DND-41 (cell line): Measurements from ENCODE around the gene ITFG1.

Experiments used
- ATAC-seq: fragments of 200-7000 bp; cut with Tn5 transposase; 3 replicates; pipeline ENCODE4 v1.9.1; 2021; ENCODE audit warnings: low read depth; ENCODE audit not compliant: insufficient read depth
- DNase-seq: peaks from one replicate; pipeline ENCODE4 v3.0.0-alpha.2; 2020
- H2AFZ ChIP-seq: 2 replicates; pipeline ENCODE4 v1.6.0; 2012; ENCODE audit warnings: low read depth, low read length
- H3K27ac ChIP-seq: 2 replicates; pipeline ENCODE4 v1.5.1; 2012; ENCODE audit warnings: low read length, inconsistent platforms
- H3K27me3 ChIP-seq: fragments of 200-600 bp; sonication (generic); 2 replicates; pipeline ENCODE4 v1.6.0; 2012; ENCODE audit warnings: low read length, mild to moderate bottlenecking, inconsistent platforms; ENCODE audit not compliant: insufficient read depth, poor library complexity
- H3K36me3 ChIP-seq: 2 replicates; pipeline ENCODE4 v1.5.1; 2012; ENCODE audit warnings: low read length, inconsistent platforms; ENCODE audit not compliant: insufficient read depth
- H3K4me1 ChIP-seq: 2 replicates; pipeline ENCODE4 v1.5.1; 2012; ENCODE audit warnings: mild to moderate bottlenecking, low read length; ENCODE audit not compliant: insufficient read depth
- H3K4me2 ChIP-seq: 2 replicates; pipeline ENCODE4 v1.6.0; 2012; ENCODE audit warnings: mild to moderate bottlenecking, moderate library complexity, low read length, inconsistent platforms; ENCODE audit not compliant: insufficient read depth
- H3K4me3 ChIP-seq, 2 experiments: fragments of 200-600 bp in 1 of 2; shearing (Covaris generic) in 1 of 2; 2 replicates each; pipeline ENCODE4 v1.5.1; 2012 to 2016; ENCODE audit warnings: inconsistent platforms in 2 of 2, low read length in 2 of 2, mild to moderate bottlenecking in 2 of 2, low read depth in 1 of 2, moderate library complexity in 1 of 2
- H3K79me2 ChIP-seq: 2 replicates; pipeline ENCODE4 v1.6.0; 2012; ENCODE audit warnings: low read length, inconsistent platforms; ENCODE audit not compliant: insufficient read depth
- H3K9ac ChIP-seq: 2 replicates; pipeline ENCODE4 v1.6.0; 2012; ENCODE audit warnings: low read depth, mild to moderate bottlenecking, inconsistent platforms, low read length, moderate library complexity
- H3K9me3 ChIP-seq: 2 replicates; pipeline ENCODE4 v1.5.1; 2012; ENCODE audit warnings: low read length, moderate library complexity, mild to moderate bottlenecking, inconsistent platforms; ENCODE audit not compliant: insufficient read depth, severe bottlenecking
- H4K20me1 ChIP-seq: 2 replicates; pipeline ENCODE4 v1.6.0; 2012; ENCODE audit warnings: low read length; ENCODE audit not compliant: insufficient read depth
- EZH2 ChIP-seq: IDR thresholded peaks from 3 replicates; pipeline ENCODE4 v1.6.1; 2012; ENCODE audit warnings: borderline replicate concordance, low read depth, mild to moderate bottlenecking, moderate library complexity, low read length, inconsistent platforms; ENCODE audit not compliant: severe bottlenecking
- TF ChIP-seq, protein P1 (sequence below): IDR thresholded peaks from 2 replicates; pipeline ENCODE4 v1.5.1; 2012; ENCODE audit warnings: borderline replicate concordance, low read length, moderate library complexity, mild to moderate bottlenecking; ENCODE audit not compliant: poor library complexity, severe bottlenecking; ENCODE audit errors: extremely low read depth

Gene ITFG1

DNA sequence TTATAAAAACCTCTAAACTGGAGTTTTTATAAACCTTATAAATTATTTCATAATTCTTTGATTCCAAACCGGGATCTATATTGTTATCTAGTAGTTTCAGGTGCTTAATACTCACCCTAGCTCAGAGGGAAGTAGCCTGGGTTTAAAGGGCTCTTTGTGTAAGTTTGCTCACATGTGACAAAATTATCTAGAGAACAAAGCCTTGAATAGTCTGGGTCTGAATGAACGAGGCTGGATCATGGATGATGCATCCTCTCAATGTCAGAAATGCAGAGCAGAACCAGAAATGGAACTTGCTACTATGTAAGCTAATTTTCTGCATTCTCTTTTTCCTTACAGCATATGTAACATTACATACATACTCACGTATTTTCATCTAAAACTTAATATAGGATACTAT, 213.2 kb downstream of the ITFG1 start:
- Histone ChIP-seq H3K4me3 (no peak overlapping the region), H3K79me2 (no peaks in the 10 kb centered on the region), H3K27ac (no peak overlapping the region), H4K20me1 (no peaks in the 10 kb centered on the region), H3K36me3 (peaks cover 11% of the 10 kb centered on the region; the same call in 1 of the 2 replicates), H2AFZ (no peak overlapping the region), H3K9ac (no peak overlapping the region), H3K4me2 (no peak overlapping the region), H3K4me1 (no peaks in the 10 kb centered on the region), H3K9me3 (no peaks in the 10 kb centered on the region), H3K27me3 (no peaks in the 10 kb centered on the region)
- TF ChIP-seq, protein P1, sequence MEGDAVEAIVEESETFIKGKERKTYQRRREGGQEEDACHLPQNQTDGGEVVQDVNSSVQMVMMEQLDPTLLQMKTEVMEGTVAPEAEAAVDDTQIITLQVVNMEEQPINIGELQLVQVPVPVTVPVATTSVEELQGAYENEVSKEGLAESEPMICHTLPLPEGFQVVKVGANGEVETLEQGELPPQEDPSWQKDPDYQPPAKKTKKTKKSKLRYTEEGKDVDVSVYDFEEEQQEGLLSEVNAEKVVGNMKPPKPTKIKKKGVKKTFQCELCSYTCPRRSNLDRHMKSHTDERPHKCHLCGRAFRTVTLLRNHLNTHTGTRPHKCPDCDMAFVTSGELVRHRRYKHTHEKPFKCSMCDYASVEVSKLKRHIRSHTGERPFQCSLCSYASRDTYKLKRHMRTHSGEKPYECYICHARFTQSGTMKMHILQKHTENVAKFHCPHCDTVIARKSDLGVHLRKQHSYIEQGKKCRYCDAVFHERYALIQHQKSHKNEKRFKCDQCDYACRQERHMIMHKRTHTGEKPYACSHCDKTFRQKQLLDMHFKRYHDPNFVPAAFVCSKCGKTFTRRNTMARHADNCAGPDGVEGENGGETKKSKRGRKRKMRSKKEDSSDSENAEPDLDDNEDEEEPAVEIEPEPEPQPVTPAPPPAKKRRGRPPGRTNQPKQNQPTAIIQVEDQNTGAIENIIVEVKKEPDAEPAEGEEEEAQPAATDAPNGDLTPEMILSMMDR, result no peak
- TF ChIP-seq EZH2, result no peak
- no peak for ATAC-seq
- no peak for DNase-seq

DNA sequence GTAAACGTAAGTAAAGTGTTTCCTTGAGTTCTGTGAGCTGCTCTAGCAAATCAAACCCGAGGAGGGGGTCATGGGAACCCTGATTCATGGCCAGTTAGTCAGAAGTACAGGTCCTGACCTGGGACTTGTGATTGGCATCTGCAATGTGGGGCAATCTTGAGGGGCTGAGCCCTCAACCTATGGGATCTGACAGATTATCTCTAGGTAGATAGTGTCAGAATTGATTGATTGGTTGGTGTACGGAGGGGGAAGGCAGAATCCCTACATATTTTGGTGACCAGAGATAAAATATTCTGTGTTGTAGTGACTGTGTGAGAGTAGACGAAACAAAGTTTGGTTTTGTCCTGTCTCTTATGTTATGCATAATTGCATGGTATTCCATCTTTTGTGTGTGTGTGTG, 216.7 kb downstream of the ITFG1 start:
- H3K4me2 ChIP-seq, result no peak overlapping the region
- H3K27me3 ChIP-seq, result no peaks in the 10 kb centered on the region
- H4K20me1 ChIP-seq, result no peaks in the 10 kb centered on the region
- H2AFZ ChIP-seq, result no peak overlapping the region
- H3K36me3 ChIP-seq, result peaks cover 5% of the 10 kb centered on the region; the same call in 1 of the 2 replicates
- no peaks in the 10 kb centered on the region for H3K4me1 ChIP-seq
- no peak overlapping the region for H3K27ac ChIP-seq
- no peak for ATAC-seq
- no peak overlapping the region for H3K4me3 ChIP-seq
- no peaks in the 10 kb centered on the region for H3K79me2 ChIP-seq
- no peak overlapping the region for H3K9ac ChIP-seq
- no peak for DNase-seq
- no peak for TF ChIP-seq EZH2
- TF ChIP-seq, protein P1, result no peak
- H3K9me3 ChIP-seq, result no peaks in the 10 kb centered on the region

DNA sequence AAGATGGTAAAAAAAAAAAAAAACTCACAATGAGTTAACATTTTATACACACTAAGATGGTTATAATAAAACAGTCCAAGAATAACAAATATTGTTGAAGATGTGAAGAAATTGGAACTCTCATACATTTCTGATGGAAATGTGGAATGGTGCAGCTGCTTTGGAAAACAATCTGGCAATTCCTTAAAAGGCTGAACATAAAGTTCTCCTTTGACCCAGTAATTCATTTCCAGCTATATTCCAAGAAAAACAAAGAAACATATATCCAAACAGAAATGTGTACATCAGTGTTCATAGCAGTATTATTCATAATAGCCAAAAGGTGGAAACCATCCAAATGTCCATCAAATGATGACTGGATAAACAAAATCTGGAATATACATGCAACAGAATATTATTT, 219.8 kb downstream of the ITFG1 start:
- Histone ChIP-seq H3K4me2 (no peak overlapping the region), H2AFZ (no peak overlapping the region), H3K79me2 (no peaks in the 10 kb centered on the region), H3K9me3 (no peaks in the 10 kb centered on the region), H3K36me3 (peaks cover 5% of the 10 kb centered on the region; the same call in 1 of the 2 replicates), H3K9ac (no peak overlapping the region), H3K27me3 (no peaks in the 10 kb centered on the region), H3K4me1 (no peaks in the 10 kb centered on the region), H3K27ac (no peak overlapping the region), H3K4me3 (no peak overlapping the region), H4K20me1 (no peaks in the 10 kb centered on the region)
- ATAC-seq (no peak), DNase-seq (no peak)
- TF ChIP-seq EZH2, result no peak

DNA sequence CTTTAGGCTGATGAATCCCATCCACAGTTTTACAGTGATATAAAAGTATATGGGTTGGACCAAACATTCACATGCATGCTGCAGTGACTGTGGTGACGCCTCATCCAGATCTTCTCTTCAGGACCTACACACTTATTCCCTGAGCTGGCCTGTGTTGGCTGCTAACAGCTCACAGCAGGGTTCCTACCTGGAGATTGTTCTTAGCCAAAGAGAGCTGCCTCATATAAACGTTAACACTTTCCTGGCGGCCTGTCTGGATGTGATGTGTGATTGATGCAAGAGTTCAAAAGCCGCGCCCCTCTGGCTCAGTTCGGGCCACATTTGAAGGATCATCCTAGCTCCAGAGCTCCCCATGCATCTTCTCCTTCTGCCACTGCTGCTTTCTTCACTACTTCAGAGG, 224.1 kb downstream of the ITFG1 start:
- Histone ChIP-seq H3K36me3 (peaks cover 5% of the 10 kb centered on the region; the same call in 1 of the 2 replicates), H3K4me3 (no peak overlapping the region), H4K20me1 (no peaks in the 10 kb centered on the region), H3K9ac (no peak overlapping the region), H3K4me1 (no peaks in the 10 kb centered on the region), H3K27me3 (no peaks in the 10 kb centered on the region), H3K79me2 (no peaks in the 10 kb centered on the region), H2AFZ (no peak overlapping the region), H3K27ac (no peak overlapping the region), H3K4me2 (no peak overlapping the region), H3K9me3 (no peaks in the 10 kb centered on the region)
- ATAC-seq (no peak), DNase-seq (no peak)
- TF ChIP-seq EZH2, result no peak
- TF ChIP-seq, protein P1, result no peak
